PFSK-1 (cell line): ENCODE data around the gene HS2ST1.

Source experiments
- POLR2AphosphoS5 ChIP-seq: IDR thresholded peaks from 2 replicates; pipeline ENCODE4 v1.6.1; 2012; ENCODE audit warnings: low read depth, mild to moderate bottlenecking, control low read depth, low read length, moderate library complexity
- SIN3A ChIP-seq: IDR thresholded peaks from 2 replicates; pipeline ENCODE4 v1.6.1; 2012; ENCODE audit warnings: mild to moderate bottlenecking, low read length, moderate library complexity, borderline replicate concordance; ENCODE audit not compliant: insufficient read depth
- TAF1 ChIP-seq: IDR thresholded peaks from 2 replicates; pipeline ENCODE4 v1.6.1; 2012; ENCODE audit warnings: low read length, control low read depth, borderline replicate concordance; ENCODE audit not compliant: insufficient read depth

- TF ChIP-seq SIN3A (no peak), POLR2AphosphoS5 (no peak), TAF1 (no peak)
Observed at GRCh38 chr1:87136607-87137341, 222.3 kb downstream of the HS2ST1 start.
